Endothelial cell of umbilical vein (primary cell): Measurements from ENCODE around the gene MINAR1. TPM values are rescaled to one million over a fixed set of nuclear protein-coding genes. Genes with fewer than 3 reads are reported as not detected.

ENCODE experiments used
- BruUV-seq: library from RNA; stranded (reverse); fragments of 400-500 nt; replicated peaks from 2 replicates; lab custom pipeline; 2021; lab: Mats Ljungman, UMichigan
- CTCF ChIA-PET: fragments of 300-600, 350-600 bp; sonication (Branson Sonifier 250); formaldehyde crosslinking; loops from one replicate; lab custom pipeline; 2021; ENCODE audit warnings: antibody characterized with exemption, inconsistent platforms; lab: Charles Lee
- POLR2A ChIA-PET: fragments of 300-600, 350-600 bp; sonication (Branson Sonifier 250); formaldehyde crosslinking; loops from one replicate; lab custom pipeline; 2021; ENCODE audit warnings: antibody characterized with exemption, inconsistent platforms; lab: Charles Lee
- DNase-seq: peaks from one replicate; pipeline ENCODE4 v3.0.0-alpha.2; 2011; ENCODE audit warnings: low read depth, low spot score
- FAIRE-seq: peaks from 2 replicates; lab custom pipeline; 2011; peaks lifted over from hg19 to GRCh38; lab: Jason Lieb, UNC
- H2AFZ ChIP-seq: 2 replicates; pipeline ENCODE4 v1.6.0; 2012; ENCODE audit warnings: low read depth, low read length, control low read depth, inconsistent platforms
- H3K27ac ChIP-seq: 2 replicates; pipeline ENCODE4 v1.5.1; 2011; ENCODE audit warnings: low read depth, mild to moderate bottlenecking, control low read depth, low read length, moderate library complexity; ENCODE audit not compliant: insufficient read depth
- H3K27me3 ChIP-seq, 2 experiments: 2 replicates each; pipeline versions ENCODE4 v1.6.0 to v1.6.1; 2011; ENCODE audit warnings: low read length in 2 of 2, mixed read lengths in 1 of 2; ENCODE audit not compliant: control insufficient read depth in 2 of 2, insufficient read depth in 2 of 2
- H3K36me3 ChIP-seq, 2 experiments: 2 replicates in 1 of 2; 3 replicates in 1 of 2; pipeline ENCODE4 v1.5.1; 2011; ENCODE audit warnings: low read length in 2 of 2, mild to moderate bottlenecking in 1 of 2, moderate library complexity in 1 of 2; ENCODE audit not compliant: control insufficient read depth in 2 of 2, insufficient read depth in 2 of 2; ENCODE audit errors: extremely low read depth in 1 of 2
- H3K4me1 ChIP-seq: 3 replicates; pipeline ENCODE4 v1.5.1; 2011; ENCODE audit warnings: mild to moderate bottlenecking, low read length; ENCODE audit not compliant: control insufficient read depth, insufficient read depth; ENCODE audit errors: extremely low read depth
- H3K4me2 ChIP-seq: 2 replicates; pipeline ENCODE4 v1.6.1; 2011; ENCODE audit warnings: low read length, control low read depth, mixed read lengths; ENCODE audit not compliant: insufficient read depth
- H3K4me3 ChIP-seq, 3 experiments: fragments of 200-600 bp in 1 of 3; sonication (generic), shearing (Covaris generic) in 1 of 3; replicated peaks in 1 of 3; 2 replicates each; pipeline ENCODE4 v1.5.1; 2011 to 2016; ENCODE audit warnings: control low read depth in 3 of 3, low read length in 3 of 3, mild to moderate bottlenecking in 2 of 3, inconsistent platforms in 1 of 3, low read depth in 1 of 3, moderate library complexity in 1 of 3; ENCODE audit not compliant: insufficient read depth in 1 of 3
- H3K79me2 ChIP-seq: 2 replicates; pipeline ENCODE4 v1.6.0; 2012; ENCODE audit warnings: low read length, inconsistent platforms; ENCODE audit not compliant: control insufficient read depth, insufficient read depth
- H3K9ac ChIP-seq: replicated peaks from 2 replicates; pipeline ENCODE3; 2011; ENCODE audit warnings: low read length, control low read depth; ENCODE audit not compliant: insufficient read depth; ENCODE audit errors: extremely low read depth
- H3K9me1 ChIP-seq: replicated peaks from 3 replicates; pipeline ENCODE4 v1.6.0; 2011; ENCODE audit warnings: mild to moderate bottlenecking, low read length; ENCODE audit not compliant: control insufficient read depth, insufficient read depth; ENCODE audit errors: extremely low read depth
- H3K9me3 ChIP-seq: replicated peaks from 2 replicates; pipeline ENCODE4 v1.5.1; 2012; ENCODE audit warnings: low read length, inconsistent platforms; ENCODE audit not compliant: control insufficient read depth, insufficient read depth
- H4K20me1 ChIP-seq: replicated peaks from 2 replicates; pipeline ENCODE3; 2011; ENCODE audit warnings: mild to moderate bottlenecking, low read length; ENCODE audit not compliant: control insufficient read depth, insufficient read depth; ENCODE audit errors: extremely low read depth
- CTCF ChIP-seq, 2 donors: IDR thresholded peaks; 1 replicate in 1 of 2; 2 replicates in 1 of 2; pipeline ENCODE4 v1.5.1; 2011; ENCODE audit warnings: low read length in 2 of 2, mild to moderate bottlenecking in 2 of 2, moderate library complexity in 2 of 2, control low read depth in 1 of 2, inconsistent platforms in 1 of 2, low read depth in 1 of 2; ENCODE audit not compliant: insufficient read depth in 1 of 2; ENCODE audit errors: extremely low read depth in 1 of 2
- EZH2 ChIP-seq: IDR thresholded peaks from 2 replicates; pipeline ENCODE4 v1.6.1; 2012; ENCODE audit warnings: borderline replicate concordance, low read depth, mild to moderate bottlenecking, moderate library complexity, low read length, inconsistent platforms; ENCODE audit not compliant: severe bottlenecking
- FOS ChIP-seq: IDR thresholded peaks from 2 replicates; pipeline ENCODE4 v1.6.1; 2011; ENCODE audit warnings: mild to moderate bottlenecking, low read length, moderate library complexity, borderline replicate concordance; ENCODE audit not compliant: insufficient read depth
- GATA2 ChIP-seq: IDR thresholded peaks from 2 replicates; pipeline ENCODE4 v1.7.0; 2011; ENCODE audit warnings: low read depth, mild to moderate bottlenecking, moderate library complexity, mixed read lengths, low read length; ENCODE audit not compliant: insufficient read length, insufficient read depth
- JUN ChIP-seq: IDR thresholded peaks from 2 replicates; pipeline ENCODE4 v1.6.1; 2011; ENCODE audit warnings: borderline replicate concordance, low read depth; ENCODE audit not compliant: insufficient read length, insufficient read depth
- MAX ChIP-seq: IDR thresholded peaks from 2 replicates; pipeline ENCODE4 v1.6.1; 2011; ENCODE audit not compliant: insufficient read depth, insufficient read length
- MYC ChIP-seq: IDR thresholded peaks from one replicate; pipeline ENCODE4 v1.6.1; 2011; ENCODE audit warnings: mild to moderate bottlenecking, low read depth, low read length
- POLR2A ChIP-seq: IDR thresholded peaks from 2 replicates; pipeline ENCODE4 v1.6.1; 2012; ENCODE audit warnings: low read depth, mild to moderate bottlenecking, control low read depth, low read length
- POLR2AphosphoS5 ChIP-seq: IDR thresholded peaks from 2 replicates; pipeline ENCODE4 v1.6.1; 2012; ENCODE audit warnings: low read depth, mild to moderate bottlenecking, control low read depth, low read length, moderate library complexity; ENCODE audit not compliant: insufficient read depth
- dilution Hi-C: fragments of 300-500 bp; cut with MboI; formaldehyde crosslinking; loops from one replicate; pipeline ENCODE4 v1.15.0; 2019; ENCODE audit warnings: low sequenced_read_pairs; ENCODE audit not compliant: extremely low pct_ligation_motif_present
- intact Hi-C: fragments of 100-400 bp; cut with micrococcal nuclease; formaldehyde crosslinking; loops from one replicate; pipeline ENCODE4 v1.10.0; 2022
- polyA plus RNA-seq, 4 experiments: library from polyadenylated mRNA; depleted of rRNA in 3 of 4; stranded (reverse) in 3 of 4; unstranded in 1 of 4; fragments of >200 nt; gene quantifications; 2 replicates each; pipeline versions ENCODE4 v1.2.1 to v1.2.3, GENCODE V29; 2011 to 2012; ENCODE audit warnings: missing spikeins in 1 of 4
- total RNA-seq: library from RNA; stranded (reverse); gene quantifications from 2 replicates; pipeline ENCODE4 v1.2.3, GENCODE V29; 2021

The MINAR1 gene
- total and polyA plus RNA-seq, 2 donors (not counting 3 experiments of a cell fraction or from before 2014, with no cell fraction given): 0.33 to 0.93 TPM

- no peak overlapping the region for H3K9ac ChIP-seq
- TF ChIP-seq JUN (no peak), CTCF (IDR thresholded peaks at IDR 0.05; ENCODE audit: extremely low read depth in 1 of 2, insufficient read depth in 1 of 2, low read depth in 1 of 2, low read length in 2 of 2) (no peak), MAX (no peak), EZH2 (no peak), POLR2A (no peak), FOS (no peak), POLR2AphosphoS5 (no peak), GATA2 (no peak), MYC (no peak)
- no peaks in the 10 kb centered on the region for H3K9me3 ChIP-seq
- H3K27ac ChIP-seq: no peak overlapping the region
- H3K4me2 ChIP-seq: no peak overlapping the region
- H2AFZ ChIP-seq: no peak overlapping the region
- no peaks in the 10 kb centered on the region for H3K79me2 ChIP-seq
- dilution Hi-C loops: no loop called here
- BruUV-seq: no TSS peak
- POLR2A ChIA-PET: no interaction called here
- DNase-seq: no peak
- no peak for FAIRE-seq
- no peaks in the 10 kb centered on the region for H3K36me3 ChIP-seq
- H4K20me1 ChIP-seq: no peaks in the 10 kb centered on the region
- H3K4me3 ChIP-seq: no peak overlapping the region
- H3K9me1 ChIP-seq: no peaks in the 10 kb centered on the region
- H3K27me3 ChIP-seq: no peaks in the 10 kb centered on the region
- no peaks in the 10 kb centered on the region for H3K4me1 ChIP-seq
- CTCF ChIA-PET: no interaction called here
- intact Hi-C loops: no loop called here
These were observed 34.4 kb downstream of the MINAR1 start for GRCh38 chr15:79466488-79466887.
